AG20443 (cell line): ENCODE data around the gene TTYH2.

ENCODE experiments used
- DNase-seq: peaks from one replicate; pipeline ENCODE4 v3.0.0; 2012; ENCODE audit warnings: low spot score, mixed read lengths

Gene TTYH2

DNA sequence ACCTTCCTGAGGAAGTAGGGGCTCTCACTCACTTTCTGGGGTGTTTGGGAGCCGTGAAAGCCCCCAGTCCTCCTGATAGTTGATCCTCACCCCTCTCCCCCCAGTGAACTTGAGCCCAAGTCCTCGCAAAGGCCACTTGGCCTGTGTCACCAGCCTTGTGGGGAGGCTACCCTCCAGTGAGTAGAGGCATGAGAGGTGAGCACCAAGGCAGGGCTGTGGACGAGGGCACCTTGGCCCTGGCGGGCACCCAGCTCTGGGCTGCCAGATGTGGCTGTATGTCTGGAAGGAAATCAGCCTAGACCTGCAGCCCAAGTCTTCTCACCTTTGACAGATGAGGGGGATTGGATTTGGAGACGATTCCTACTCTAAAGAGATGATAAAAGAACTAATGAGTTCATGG lies 3.1 kb downstream of the TTYH2 start:
- no peak for DNase-seq

DNA sequence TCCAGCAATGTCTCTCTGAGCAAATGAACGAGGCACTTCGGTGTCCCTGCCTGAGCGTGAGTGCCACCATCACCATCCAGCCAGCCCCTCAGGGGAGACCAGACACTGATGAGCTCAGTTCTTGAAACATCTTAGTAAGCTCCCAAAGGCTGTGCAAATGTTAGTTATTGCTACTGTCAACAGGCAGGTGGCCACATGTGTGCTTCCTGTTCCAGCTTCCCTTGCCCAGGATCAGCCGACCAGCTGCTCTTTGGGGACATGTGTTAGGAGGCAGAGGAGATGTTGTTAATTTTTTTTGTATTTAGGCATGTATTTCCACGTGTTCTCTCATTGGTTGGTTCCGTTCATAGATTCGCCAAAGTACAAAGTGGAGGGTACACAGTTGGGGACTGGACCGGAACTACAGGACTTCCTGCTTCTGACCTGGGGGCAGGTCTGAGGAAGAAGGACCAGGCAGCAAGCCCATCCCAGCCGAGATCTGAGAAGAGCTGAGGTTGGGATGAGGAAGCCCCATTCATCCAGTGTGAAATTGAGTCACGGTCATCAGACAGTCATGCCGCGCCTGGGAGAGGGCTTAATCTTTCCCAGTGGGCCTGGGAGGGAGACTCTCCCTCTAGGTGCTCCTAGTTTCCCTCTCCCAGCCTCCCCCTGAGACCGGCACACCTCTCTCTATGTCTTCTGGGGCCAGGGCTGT lies 3.8 kb downstream of the TTYH2 start:
- no peak for DNase-seq

DNA sequence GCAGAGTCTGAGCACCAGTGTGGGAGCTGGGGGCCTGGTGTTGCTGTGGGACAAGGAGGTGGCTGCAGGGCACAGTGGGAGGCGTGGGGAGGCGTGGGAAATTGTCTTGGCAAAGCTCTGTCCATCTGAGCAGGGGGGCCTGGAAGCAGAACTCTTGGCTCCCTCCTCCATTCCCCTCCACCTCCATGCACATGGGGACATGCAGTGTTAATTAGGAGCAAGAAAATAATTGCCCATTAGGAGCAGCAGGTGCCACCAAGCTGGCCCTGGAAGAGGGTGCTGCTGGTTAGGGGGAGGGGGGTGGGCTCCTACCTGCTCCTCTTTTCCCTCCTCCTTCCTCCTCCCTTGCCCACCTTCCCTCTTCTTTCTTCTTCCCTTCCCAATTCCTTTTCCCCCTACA lies 4.5 kb downstream of the TTYH2 start:
- DNase-seq, result no peak

DNA sequence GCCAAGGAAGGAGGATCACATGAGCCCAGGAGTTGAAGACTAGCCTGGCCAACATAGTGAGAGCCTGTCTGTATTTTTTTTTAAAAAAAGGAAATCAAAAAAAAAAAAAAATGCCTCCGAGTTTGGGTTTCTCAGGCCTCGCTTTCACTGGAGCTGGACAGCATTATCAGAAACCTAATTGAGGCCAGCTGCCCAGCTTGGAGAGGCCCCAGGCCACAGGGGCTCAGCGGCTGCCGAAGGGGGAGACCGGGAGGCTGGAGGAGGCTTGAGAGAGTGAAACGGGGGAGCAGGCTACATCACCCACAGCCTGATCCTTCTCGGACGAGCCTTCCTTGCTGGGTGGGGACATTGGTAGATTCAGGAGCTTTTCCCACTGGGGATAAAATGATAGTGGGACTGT lies 5.1 kb downstream of the TTYH2 start:
- no peak for DNase-seq

DNA sequence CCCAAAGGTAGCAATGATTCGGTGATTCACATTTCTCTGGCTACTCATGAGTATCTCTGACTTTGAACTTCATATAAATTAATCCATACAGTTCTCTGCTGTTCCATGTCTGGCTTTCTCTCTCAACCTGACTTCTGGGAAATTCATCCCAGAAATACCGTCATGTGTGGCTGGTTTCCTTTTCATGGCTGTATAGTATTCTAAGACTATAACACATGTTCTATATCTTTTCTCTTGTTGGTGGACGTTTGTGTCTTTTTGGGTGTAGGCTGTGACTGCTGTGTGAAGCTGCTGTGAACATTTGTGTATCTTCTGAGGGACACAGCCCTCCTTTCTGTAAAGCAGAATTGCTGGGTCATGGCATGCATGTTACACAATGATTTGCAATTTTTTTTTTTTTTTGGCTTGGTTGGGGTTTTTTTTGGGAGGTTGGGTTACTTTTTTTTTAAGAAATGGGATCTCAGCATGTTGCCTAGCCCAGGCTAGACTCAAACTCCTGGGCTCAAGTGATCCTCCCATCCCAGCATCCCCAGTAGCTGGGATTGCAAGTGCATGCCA lies 6.3 kb downstream of the TTYH2 start:
- DNase-seq, result no peak

DNA sequence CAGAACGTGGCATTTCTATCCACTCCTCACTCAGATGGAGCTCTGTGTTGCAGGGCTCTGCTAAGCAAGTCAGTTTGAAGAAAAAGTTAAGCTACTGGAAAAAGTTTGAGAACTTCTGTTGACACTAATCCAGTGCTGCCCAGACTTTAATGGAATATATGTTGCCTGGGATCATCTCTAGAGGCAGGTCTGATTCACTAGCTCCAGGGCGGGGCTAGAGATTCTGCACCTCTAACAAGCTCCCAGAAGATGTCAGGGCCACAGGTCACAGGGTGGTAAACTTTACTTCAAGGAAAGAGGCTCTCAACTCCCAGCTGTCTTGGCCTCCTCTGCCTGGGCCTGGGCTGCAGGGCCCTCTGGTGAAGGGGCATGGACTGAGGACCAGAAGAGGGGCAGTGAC lies 6.8 kb downstream of the TTYH2 start:
- DNase-seq, result no peak

DNA sequence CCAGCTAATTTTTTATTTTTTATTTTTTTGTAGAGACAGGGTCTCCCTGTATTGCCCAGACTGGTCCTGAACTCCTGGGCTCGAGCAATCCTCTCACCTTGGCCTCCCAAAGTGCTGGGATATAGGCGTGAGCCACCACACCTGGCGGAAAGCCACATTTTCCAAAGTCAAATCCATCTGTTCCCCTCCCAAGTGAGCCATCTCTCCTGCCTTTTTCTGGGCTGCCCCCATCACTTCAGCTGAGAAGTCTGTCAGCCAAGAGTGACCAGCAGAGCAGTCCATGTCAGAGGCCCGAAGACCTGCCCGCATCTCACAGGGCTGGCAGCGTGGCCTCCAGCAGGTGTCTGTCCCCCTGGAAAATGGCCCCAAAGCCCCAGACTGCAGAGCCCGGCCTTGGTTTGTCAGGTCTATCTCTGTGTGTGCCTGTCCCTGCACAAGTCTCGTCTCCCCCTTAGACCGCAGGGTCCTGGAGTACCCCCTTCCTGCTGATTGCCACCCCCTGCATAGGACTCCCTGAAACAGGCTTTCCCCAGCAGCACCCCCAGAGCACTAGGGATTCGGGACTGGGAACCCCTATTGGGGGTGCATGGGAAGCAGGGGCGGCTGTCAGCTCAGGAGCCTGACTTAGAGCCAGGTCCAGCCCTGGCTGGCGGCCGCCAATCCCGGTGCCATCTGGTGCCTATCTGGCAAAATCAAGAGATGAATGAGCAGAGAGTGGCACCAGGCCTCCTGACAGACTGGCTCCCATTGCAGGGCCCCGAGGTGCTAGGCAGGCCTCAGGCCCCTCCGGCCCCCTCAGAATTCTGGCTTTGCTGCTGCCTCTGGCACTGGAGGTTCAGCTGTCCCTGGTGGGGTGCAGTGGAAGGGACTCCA lies 7.8 kb downstream of the TTYH2 start:
- no peak for DNase-seq

DNA sequence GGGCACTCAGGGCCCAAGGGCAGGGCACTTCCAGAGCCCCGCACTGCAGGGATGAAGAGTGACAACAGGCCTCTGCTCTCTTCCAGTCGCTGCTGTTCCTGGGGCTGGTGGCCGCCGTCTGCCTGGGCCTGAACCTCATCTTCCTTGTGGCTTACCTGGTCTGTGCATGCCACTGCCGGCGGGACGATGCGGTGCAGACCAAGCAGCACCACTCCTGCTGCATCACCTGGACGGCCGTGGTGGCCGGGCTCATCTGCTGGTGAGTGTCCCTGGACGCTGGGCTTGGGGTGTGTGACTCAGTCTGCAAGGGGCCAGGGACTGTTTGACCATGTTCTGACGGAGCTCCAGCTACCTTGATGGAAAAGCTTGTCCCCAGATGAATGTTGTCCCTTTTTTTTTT lies 9.0 kb downstream of the TTYH2 start:
- no peak for DNase-seq

DNA sequence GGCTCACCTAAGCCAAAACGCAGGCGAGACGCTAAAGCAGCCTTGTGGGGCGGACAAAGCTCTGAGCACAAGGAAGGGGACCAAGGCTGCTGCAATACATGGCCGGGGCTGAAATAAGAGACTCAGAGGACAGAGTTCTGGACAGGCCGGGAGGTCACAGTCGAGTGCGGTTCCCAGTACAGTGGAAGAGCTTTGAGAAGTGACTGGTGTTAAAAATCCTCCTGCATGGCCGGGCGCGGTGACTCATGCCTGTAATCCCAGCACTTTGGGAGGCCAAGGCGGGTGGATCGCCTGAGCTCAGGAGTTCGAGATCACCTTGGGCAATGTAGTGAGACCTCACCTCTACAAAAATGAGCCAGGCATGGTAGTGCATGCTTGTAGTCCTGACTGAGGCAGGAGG lies 10.5 kb downstream of the TTYH2 start:
- DNase-seq, result no peak

DNA sequence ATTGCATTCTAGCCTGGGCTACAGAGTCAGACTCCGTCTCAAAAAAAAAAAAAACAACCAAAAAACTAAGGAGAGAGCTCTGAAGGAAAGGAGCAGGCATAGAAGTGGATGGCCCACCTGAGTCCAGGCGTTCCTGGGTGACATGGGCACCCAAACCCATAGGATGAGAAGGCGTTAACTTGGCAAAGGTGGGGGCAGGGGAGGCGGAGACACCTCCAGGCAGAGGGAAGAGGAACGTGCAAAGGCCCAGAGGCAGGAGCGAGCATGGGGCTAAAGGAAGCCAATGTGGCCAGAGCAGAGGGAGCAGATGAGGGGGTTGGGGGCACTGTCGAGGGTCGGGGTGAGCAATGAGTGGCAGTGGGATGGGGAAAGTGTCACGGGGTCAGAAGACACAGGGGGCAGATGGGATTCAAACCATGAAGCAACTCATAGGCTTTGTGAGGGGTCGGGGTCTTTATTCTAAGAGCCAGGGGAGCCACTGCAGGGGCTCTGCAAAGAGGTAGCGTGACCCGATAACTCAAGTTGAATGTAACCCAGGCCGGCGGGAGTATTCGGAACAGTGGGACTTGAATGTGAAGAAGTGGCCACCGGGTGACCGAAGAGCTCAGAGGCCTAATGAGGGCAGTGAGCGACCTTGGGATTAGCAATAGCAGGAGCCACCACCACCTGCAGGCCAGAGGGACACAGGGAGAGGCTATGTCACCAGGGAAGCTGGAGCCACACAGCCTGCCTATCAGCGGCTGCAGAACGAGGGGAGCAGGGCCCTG lies 11.8 kb downstream of the TTYH2 start:
- DNase-seq, result no peak

DNA sequence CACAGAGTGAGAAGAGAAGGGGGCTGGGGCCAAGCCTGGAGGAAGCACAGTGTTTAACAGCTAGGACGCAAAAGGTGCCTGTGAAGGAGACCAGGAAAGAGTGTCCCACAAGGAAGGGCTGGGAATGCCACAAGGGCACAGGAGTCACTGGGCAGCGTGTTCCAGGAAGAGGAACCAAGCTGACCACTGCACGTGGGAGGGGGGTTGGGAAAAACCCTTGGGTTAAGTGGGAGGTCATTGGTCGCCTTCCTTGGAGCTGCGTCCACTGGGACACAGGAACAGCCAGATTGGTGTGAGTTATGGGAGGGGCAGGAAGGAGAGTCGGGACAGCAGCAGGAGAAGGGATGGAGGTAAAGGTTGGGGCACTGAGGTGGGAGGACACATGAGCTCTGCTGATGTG lies 12.9 kb downstream of the TTYH2 start:
- no peak for DNase-seq

DNA sequence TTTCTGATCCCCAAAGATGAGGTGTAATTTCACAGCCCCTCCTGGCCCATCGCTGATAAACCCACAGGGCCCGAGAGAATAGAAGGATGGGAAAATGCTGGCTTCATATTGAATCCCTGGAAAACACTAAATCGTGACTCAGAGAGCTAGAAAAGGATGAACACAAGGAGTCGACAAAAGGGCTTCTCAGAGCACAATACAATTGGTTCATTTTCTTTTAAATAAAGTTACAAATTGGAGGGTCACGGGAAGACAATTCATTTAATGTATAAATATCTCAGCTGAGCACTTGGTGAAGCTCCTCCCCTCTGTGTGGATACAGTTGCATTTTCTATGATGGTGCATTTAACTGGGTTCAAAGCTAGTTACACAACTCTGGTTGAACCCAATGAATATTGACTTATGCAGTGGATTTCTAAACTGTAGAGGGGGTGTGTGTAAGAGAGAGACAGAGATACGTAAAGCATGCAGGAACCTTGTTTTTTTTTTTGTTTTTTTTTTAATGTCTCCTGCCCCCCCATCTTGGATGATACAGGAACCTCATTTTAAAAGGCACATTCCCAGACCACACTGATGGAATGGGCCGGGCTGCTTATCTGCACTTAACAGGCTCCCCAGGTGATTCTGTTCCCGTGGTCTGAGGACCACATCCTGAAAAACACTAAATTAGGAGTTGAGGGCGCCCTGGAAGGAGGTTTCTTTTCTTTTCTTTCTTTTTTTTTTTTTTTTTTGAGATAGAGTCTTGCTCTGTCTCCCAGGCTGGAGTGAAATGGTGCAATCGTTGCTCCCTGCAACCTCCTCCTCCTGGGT lies 14.1 kb downstream of the TTYH2 start:
- no peak for DNase-seq

DNA sequence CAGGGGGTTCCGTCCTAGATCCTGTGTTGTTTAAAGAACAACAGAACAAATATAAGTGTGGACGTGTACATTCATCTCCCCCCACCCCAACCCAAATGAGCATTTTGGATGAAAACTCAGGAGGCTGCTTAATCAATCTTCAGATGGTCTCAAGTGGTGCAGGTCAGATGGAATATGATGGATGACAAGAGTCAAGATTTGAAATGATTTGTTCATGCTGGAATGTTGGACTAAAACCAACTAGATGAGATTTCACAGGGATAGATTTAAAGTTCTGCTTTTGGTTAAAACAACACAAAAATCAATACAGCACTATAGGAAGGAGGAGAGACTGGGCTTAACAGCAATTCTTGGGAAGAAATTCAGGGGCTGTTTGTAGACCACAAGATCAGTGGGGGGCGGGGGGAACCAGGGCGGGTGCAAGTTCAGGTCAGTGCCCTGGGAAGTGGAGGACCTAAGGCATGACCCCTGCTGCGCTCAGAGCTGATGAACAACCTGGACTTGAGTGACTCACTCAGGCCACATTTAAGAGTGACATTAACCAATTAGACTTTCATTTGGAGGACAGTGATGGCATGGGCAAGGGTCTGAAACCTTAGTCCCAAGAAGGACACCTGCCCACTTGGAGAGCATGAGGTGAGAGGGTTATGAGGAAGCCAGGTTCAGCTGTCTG lies 15.1 kb downstream of the TTYH2 start:
- DNase-seq, result no peak

DNA sequence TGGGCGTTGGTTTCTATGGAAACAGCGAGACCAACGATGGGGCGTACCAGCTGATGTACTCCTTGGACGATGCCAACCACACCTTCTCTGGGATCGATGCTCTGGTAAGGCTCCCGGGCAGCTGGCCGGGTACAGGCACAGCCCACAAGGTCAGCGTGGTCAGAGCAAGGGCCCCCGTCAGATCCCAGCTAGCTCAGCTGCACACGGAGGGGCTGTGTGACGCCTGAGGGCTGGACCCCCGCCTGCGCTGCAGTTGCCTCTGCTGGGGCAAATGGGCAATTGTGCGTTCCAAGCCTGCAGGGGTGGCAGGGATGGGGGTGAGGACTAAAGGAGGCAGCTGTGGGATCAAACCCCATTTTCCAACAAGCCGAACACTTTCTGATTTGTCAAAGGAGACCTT lies 17.5 kb downstream of the TTYH2 start:
- DNase-seq, result no peak

DNA sequence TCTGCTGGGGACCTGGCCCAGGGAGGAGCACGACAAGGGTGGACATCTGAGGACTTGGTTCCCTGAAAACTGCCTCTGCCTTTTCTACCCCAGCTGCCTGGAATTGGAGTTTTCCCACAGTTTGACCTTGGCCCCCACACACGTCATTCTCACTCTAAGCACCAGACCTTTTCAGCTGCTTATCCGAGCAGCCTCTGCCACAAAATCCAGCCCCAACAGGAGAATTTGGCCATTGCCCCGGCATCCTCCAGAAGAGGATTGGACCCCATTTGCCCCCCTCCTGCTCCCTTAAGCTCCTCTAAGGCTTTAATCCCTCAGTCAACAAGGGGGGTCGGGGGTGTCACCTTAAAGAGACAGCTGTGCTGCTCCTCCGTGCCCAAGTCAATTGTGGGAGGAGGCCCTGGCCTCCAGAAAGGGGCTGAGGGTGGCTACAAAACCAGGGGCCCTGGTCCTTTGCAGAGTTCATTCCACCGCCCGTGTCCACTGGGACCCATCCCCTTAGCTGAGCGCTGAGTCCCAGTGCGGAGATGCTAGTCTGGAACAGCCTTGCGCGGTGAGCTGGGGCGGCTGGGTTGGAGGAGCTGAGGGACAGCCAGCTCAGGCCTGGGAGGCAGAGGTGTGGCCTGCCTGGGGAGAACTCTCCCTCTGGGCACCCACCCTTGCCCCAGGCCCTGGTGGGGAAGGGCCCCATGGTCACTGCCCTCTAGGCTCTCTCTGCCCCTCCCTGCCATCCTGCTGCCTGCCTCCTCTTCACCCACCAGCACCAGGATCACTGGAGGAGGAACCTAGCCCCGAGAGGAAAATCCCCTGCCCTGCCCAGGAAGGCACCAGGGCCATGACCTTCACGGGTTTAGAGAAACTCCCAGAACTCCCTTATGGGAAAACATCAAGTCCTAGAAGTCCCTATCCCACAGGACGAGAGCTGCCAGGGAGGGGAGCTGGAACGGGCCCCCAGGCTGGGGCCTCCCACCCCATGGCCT lies 18.8 kb downstream of the TTYH2 start:
- DNase-seq, result no peak

DNA sequence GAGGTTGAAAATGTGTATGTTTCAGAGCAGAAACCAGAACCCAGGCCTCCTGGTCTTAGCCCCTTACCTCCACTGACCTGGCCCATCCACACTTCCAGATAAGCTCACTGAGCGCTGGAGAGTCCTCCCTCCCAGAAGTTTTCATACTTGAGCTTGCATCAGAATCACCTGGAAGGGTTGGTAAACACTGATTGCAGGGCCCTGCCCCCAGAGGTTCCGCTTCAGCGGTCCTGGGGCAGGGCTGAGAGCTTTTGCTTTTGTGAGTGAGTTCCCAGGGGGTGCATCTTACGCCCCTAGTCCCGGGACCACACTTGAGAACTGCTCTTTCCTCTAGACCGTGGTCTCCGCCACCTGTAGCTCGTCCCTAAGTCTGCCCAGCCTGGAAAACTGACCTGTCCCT lies 20.6 kb downstream of the TTYH2 start:
- DNase-seq, result no peak

DNA sequence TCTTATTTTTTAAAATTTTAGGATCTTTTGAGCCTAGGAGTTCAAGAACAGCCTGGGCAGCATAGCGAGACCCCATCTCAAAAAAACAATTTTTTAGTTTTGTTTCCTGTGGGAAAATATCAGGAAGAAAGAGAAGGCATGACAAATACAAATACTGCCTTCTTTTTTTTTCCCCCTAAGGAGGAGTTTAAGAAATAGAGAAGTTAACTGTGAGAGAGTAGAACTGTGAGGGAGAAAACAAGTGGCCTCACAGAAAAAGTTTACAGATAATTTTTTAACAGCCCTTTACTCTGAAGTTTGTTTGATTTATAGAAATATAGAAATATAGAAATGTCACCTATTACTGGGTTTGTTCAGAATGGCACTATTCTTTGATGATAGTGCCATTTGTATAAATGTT lies 21.1 kb downstream of the TTYH2 start:
- DNase-seq, result no peak

DNA sequence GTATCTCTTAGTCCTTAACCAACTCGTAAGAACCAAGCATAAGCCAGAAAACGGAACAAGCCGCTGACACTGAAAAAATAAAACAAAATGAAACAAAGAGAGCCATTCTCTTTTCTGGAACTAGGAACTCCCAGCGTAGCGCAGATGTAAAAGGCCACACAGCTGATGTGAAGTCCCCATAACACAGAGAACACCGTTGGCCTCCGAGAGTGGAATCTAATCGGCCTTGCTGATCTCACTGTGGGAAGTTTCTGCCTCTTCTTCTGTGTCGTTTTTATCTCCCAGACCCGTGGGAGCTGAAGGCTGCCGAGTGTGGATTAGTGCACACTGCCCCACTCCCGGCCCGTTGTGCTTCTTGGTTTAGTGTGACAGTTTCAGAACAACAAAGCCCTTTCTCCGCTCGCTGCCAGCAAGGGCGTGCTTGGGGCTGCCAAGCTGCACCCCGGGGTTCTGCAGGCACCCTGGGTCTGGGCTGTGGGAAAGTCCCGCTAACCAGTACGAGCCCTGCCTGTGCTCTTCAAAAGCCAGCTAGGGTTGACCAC lies 21.7 kb downstream of the TTYH2 start:
- no peak for DNase-seq

DNA sequence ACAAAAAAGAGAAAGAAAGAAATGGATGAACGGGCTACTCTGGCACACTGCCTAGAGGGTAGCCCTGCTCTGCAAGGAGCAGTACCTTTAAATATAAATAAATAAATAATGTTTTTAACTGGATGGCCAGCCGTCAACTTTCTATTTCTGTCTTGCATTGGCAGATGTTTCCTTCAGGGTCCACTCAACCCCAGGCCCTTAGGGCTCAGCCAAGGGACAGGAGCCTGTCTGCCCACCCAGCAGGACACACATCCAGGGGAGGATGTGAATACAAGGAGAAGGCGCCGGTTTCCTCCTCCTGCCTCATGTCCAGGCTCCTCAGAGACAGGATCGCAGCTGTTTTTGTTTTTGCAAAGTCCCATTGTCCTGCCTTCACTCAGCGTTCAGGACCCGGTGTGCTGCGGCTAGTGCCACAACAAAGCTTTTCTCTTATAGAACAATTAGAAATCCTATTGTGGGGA lies 22.6 kb downstream of the TTYH2 start:
- DNase-seq, result no peak

DNA sequence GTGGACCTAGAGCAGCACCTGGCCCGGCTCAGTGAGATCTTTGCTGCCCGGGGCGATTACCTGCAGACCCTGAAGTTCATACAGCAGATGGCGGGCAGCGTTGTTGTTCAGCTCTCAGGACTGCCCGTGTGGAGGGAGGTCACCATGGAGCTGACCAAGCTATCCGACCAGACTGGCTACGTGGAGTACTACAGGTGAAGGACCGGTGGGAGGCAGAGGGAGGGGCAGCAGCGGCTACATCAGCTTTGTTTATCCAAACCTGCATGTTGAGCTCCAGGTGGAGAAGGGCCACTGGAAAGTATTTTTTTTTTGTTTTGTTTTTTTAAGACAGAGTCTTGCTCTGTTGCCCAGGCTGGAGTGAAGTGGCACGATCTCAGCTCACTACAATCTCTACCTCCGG lies 23.9 kb downstream of the TTYH2 start:
- no peak for DNase-seq
